GM12878 (cell line): ENCODE results near the gene FEV. TPM values are rescaled to one million over a fixed set of nuclear protein-coding genes. Genes with fewer than 3 reads are reported as not detected.

Experiments
- ATAC-seq: fragments of 200-7000 bp; cut with Tn5 transposase; 3 replicates; pipeline ENCODE4 v1.9.1; 2020; ENCODE audit warnings: mild to moderate bottlenecking, moderate library complexity
- BruUV-seq: library from RNA; stranded (reverse); fragments of 400-500 nt; replicated peaks from 2 replicates; lab custom pipeline; 2021; lab: Mats Ljungman, UMichigan
- CTCF ChIA-PET: fragments of 300-600 bp; sonication (Branson Sonifier 250); formaldehyde crosslinking; extraction: SDS; loops from one replicate; lab custom pipeline; 2021; ENCODE audit warnings: inconsistent platforms; lab: Yijun Ruan, JAX
- POLR2A ChIA-PET: fragments of 350-600 bp; formaldehyde crosslinking; extraction: SDS; loops from one replicate; lab custom pipeline; 2021; ENCODE audit warnings: inconsistent platforms; lab: Charles Lee
- RAD21 ChIA-PET: fragments of 300-600 bp; sonication (Branson Sonifier 250); formaldehyde crosslinking; loops from one replicate; lab custom pipeline; 2023; ENCODE audit warnings: antibody characterized with exemption; ENCODE audit not compliant: unreplicated experiment; lab: Charles Lee
- SMC1A ChIA-PET: fragments of 300-600 bp; sonication (Branson Sonifier 250); formaldehyde crosslinking; loops from one replicate; lab custom pipeline; 2023; ENCODE audit not compliant: unreplicated experiment, uncharacterized antibody; lab: Charles Lee
- DNase-seq: peaks from one replicate; pipeline ENCODE4 v3.0.0-alpha.2; 2011; ENCODE audit warnings: low read depth, low spot score
- FAIRE-seq: peaks from 3 replicates; lab custom pipeline; 2011; peaks lifted over from hg19 to GRCh38; lab: Jason Lieb, UNC
- H2AFZ ChIP-seq: 2 replicates; pipeline ENCODE4 v1.6.0; 2011; ENCODE audit warnings: low read depth, low read length, control low read depth; ENCODE audit not compliant: control insufficient read depth
- H3K27ac ChIP-seq: 2 replicates; pipeline ENCODE4 v1.5.1; 2011; ENCODE audit warnings: control low read depth; ENCODE audit not compliant: control insufficient read depth, insufficient read depth
- H3K27me3 ChIP-seq, 2 experiments: replicated peaks in 1 of 2; 2 replicates each; pipeline versions ENCODE4 v1.6.0 to v1.6.1; 2011; ENCODE audit warnings: low read length in 1 of 2; ENCODE audit not compliant: control insufficient read depth in 2 of 2, insufficient read depth in 2 of 2
- H3K36me3 ChIP-seq, 2 experiments: 2 replicates each; pipeline ENCODE4 v1.5.1; 2011; ENCODE audit warnings: low read length in 1 of 2; ENCODE audit not compliant: control insufficient read depth in 2 of 2, insufficient read depth in 2 of 2
- H3K4me1 ChIP-seq: 2 replicates; pipeline ENCODE4 v1.6.1; 2011; ENCODE audit warnings: mild to moderate bottlenecking, low read length, moderate library complexity, mixed read lengths; ENCODE audit not compliant: control insufficient read depth, insufficient read depth
- H3K4me2 ChIP-seq: 2 replicates; pipeline ENCODE4 v1.6.0; 2011; ENCODE audit warnings: control low read depth; ENCODE audit not compliant: control insufficient read depth, insufficient read depth
- H3K4me3 ChIP-seq: fragments of 200-600 bp; sonication (generic); 2 replicates; pipeline ENCODE4 v1.5.1; 2016
- H3K79me2 ChIP-seq: 2 replicates; pipeline ENCODE4 v1.6.0; 2011; ENCODE audit warnings: low read length; ENCODE audit not compliant: control insufficient read depth, insufficient read depth
- H3K9ac ChIP-seq: 2 replicates; pipeline ENCODE4 v1.8.0; 2011; ENCODE audit warnings: low read length, control low read depth, mixed read lengths; ENCODE audit not compliant: control insufficient read depth, insufficient read depth
- H3K9me3 ChIP-seq: replicated peaks from 3 replicates; pipeline ENCODE4 v1.5.1; 2011; ENCODE audit warnings: mild to moderate bottlenecking, low read length; ENCODE audit not compliant: control insufficient read depth, insufficient read depth
- H4K20me1 ChIP-seq: 2 replicates; pipeline ENCODE4 v1.6.0; 2011; ENCODE audit not compliant: control insufficient read depth, insufficient read depth
- BHLHE40 ChIP-seq, 2 experiments: fragments of 450-650 bp in 1 of 2; IDR thresholded peaks; 2 replicates each; pipeline ENCODE4 v1.6.1; 2011 to 2017; ENCODE audit warnings: low read depth in 2 of 2, borderline replicate concordance in 1 of 2, improper control_type of control experiment in 1 of 2, low read length in 1 of 2, mild to moderate bottlenecking in 1 of 2
- WGBS: methylation state at CpG from one replicate; pipeline ENCODE4 v1.1.6; 2016; ENCODE audit warnings: low lambda C conversion rate; ENCODE audit not compliant: insufficient replicate concordance, insufficient coverage; ENCODE audit errors: missing lambda C conversion rate; 5-methylcytosine and 5-hydroxymethylcytosine counted together
- in situ Hi-C: fragments of 300-500 bp; cut with MboI; formaldehyde crosslinking; loops from 9 replicates; pipeline ENCODE4 v1.14.3; 2018; ENCODE audit warnings: mixed read lengths
- intact Hi-C: fragments of 100-400 bp; cut with micrococcal nuclease; formaldehyde crosslinking; loops from one replicate; pipeline ENCODE4 v1.14.2; 2022; ENCODE audit not compliant: unreplicated experiment
- polyA plus RNA-seq, 11 experiments: library from polyadenylated mRNA; depleted of rRNA in 4 of 11; unstranded in 6 of 11; stranded (reverse) in 5 of 11; fragments of >200 nt; fragmentation: Nextera tagmentation in 4 of 11; fragmentation: Illumina TruSeq in 1 of 11; extraction: Ambion mirVana in 4 of 11; extraction: Trizol in 1 of 11; gene quantifications; 1 replicate in 1 of 11; 2 replicates in 10 of 11; pipeline versions ENCODE4 v1.2.1 to v1.2.3, GENCODE V29; 2011 to 2016; ENCODE audit warnings: inconsistent platforms in 2 of 11, missing spikeins in 2 of 11, low read depth in 1 of 11
- total RNA-seq, 4 experiments: library from RNA; depleted of rRNA in 3 of 4; stranded (reverse); fragments of >200 nt in 3 of 4; fragmentation: Illumina TruSeq in 1 of 4; extraction: Trizol in 1 of 4; gene quantifications; 2 replicates each; pipeline versions ENCODE4 v1.2.1 to v1.2.3, GENCODE V29; 2013 to 2021
- TF ChIP-seq, protein P1 (sequence below): fragments of 450-650 bp; formaldehyde crosslinking; IDR thresholded peaks from 2 replicates; pipeline ENCODE4 v1.4.0; 2022; ENCODE audit warnings: mild to moderate bottlenecking, moderate library complexity
- TF ChIP-seq, protein P2 (sequence below): IDR thresholded peaks from 2 replicates; pipeline ENCODE4 v1.6.1; 2011; ENCODE audit warnings: borderline replicate concordance, low read depth, mild to moderate bottlenecking, moderate library complexity, low read length; ENCODE audit not compliant: insufficient read depth, poor library complexity, severe bottlenecking

Gene FEV
- total and polyA plus RNA-seq, 10 of the 15 experiments (the other 5 are each of a cell fraction or from before 2014, with no cell fraction given): not detected

DNA sequence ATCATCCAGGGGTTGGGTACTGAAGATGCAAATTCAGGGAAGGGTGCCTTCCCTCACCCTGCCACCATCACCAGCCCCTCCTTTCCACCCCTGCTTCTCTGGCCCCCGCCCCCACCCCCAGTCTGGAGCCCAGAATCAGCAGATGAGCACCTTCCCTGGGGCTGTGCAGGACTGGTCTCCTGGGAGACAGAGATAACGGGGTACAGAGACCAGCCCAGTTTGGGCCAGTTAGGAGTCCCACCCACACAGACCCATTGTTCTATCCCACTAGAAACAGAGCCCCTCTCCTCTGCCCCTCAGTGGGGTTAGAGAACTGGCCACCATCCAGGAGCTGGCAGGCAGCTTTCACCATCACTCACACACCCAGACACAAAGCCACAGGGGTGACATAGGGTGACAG lies 12.7 kb upstream of the FEV start:
- H4K20me1 ChIP-seq: no peaks in the 10 kb centered on the region
- DNase-seq (no peak), ATAC-seq (no peak), FAIRE-seq (no peak)
- WGBS: 0% methylated on average over 2 of the region's 2 CpGs
- H3K79me2 ChIP-seq: no peaks in the 10 kb centered on the region
- TF ChIP-seq BHLHE40 (IDR thresholded peaks at IDR 0.05; ENCODE audit: borderline replicate concordance in 1 of 2, low read depth in 2 of 2, low read length in 1 of 2): no peak
- TF ChIP-seq, protein P1, sequence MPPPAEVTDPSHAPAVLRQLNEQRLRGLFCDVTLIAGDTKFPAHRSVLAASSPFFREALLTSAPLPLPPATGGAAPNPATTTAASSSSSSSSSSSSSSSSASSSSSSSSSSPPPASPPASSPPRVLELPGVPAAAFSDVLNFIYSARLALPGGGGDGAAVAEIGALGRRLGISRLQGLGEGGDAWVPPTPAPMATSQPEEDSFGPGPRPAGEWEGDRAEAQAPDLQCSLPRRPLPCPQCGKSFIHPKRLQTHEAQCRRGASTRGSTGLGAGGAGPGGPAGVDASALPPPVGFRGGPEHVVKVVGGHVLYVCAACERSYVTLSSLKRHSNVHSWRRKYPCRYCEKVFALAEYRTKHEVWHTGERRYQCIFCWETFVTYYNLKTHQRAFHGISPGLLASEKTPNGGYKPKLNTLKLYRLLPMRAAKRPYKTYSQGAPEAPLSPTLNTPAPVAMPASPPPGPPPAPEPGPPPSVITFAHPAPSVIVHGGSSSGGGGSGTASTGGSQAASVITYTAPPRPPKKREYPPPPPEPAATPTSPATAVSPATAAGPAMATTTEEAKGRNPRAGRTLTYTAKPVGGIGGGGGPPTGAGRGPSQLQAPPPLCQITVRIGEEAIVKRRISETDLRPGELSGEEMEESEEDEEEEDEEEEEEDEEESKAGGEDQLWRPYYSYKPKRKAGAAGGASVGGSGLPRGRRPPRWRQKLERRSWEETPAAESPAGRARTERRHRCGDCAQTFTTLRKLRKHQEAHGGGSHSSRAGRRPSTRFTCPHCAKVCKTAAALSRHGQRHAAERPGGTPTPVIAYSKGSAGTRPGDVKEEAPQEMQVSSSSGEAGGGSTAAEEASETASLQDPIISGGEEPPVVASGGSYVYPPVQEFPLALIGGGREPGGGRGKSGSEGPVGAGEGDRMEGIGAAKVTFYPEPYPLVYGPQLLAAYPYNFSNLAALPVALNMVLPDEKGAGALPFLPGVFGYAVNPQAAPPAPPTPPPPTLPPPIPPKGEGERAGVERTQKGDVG (CRISPR knock-in tag): no peak
- TF ChIP-seq, protein P2, sequence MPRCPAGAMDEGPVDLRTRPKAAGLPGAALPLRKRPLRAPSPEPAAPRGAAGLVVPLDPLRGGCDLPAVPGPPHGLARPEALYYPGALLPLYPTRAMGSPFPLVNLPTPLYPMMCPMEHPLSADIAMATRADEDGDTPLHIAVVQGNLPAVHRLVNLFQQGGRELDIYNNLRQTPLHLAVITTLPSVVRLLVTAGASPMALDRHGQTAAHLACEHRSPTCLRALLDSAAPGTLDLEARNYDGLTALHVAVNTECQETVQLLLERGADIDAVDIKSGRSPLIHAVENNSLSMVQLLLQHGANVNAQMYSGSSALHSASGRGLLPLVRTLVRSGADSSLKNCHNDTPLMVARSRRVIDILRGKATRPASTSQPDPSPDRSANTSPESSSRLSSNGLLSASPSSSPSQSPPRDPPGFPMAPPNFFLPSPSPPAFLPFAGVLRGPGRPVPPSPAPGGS: no peak
- no peak overlapping the region for H3K27ac ChIP-seq
- no peak overlapping the region for H2AFZ ChIP-seq
- intact Hi-C loops (no loop called here), in situ Hi-C loops (no loop called here)
- POLR2A ChIA-PET: no interaction called here
- H3K4me3 ChIP-seq: no peak overlapping the region
- no peaks in the 10 kb centered on the region for H3K36me3 ChIP-seq
- SMC1A ChIA-PET: no interaction called here
- no peak overlapping the region for H3K4me2 ChIP-seq
- H3K9me3 ChIP-seq: no peaks in the 10 kb centered on the region
- RAD21 ChIA-PET: interaction anchor here (1.1 kb wide), 1 partner anchor 106 kb away, joined by 3 read pairs; no protein-coding TSS in a partner anchor
- CTCF ChIA-PET: interaction anchor here (1.0 to 2.8 kb wide), 2 partner anchors 60 to 159 kb away, joined by 3 to 8 read pairs; no protein-coding TSS in a partner anchor
- no peaks in the 10 kb centered on the region for H3K4me1 ChIP-seq
- no peak overlapping the region for H3K9ac ChIP-seq
- peaks cover 21 to 23% of the 10 kb centered on the region in 2 experiments for H3K27me3 ChIP-seq
- no TSS peak for BruUV-seq
